ENCODE measurements around the gene ACTN1.

The ACTN1 gene

GRCh38 chr14:68959035-68959434 is 20.1 kb downstream of the ACTN1 start:
- TF ChIP-seq, protein P1, sequence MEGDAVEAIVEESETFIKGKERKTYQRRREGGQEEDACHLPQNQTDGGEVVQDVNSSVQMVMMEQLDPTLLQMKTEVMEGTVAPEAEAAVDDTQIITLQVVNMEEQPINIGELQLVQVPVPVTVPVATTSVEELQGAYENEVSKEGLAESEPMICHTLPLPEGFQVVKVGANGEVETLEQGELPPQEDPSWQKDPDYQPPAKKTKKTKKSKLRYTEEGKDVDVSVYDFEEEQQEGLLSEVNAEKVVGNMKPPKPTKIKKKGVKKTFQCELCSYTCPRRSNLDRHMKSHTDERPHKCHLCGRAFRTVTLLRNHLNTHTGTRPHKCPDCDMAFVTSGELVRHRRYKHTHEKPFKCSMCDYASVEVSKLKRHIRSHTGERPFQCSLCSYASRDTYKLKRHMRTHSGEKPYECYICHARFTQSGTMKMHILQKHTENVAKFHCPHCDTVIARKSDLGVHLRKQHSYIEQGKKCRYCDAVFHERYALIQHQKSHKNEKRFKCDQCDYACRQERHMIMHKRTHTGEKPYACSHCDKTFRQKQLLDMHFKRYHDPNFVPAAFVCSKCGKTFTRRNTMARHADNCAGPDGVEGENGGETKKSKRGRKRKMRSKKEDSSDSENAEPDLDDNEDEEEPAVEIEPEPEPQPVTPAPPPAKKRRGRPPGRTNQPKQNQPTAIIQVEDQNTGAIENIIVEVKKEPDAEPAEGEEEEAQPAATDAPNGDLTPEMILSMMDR (conservative IDR thresholded peaks at IDR 0.05; ENCODE audit: low read depth, low read length), result no peak
- Histone ChIP-seq H4K20me1 (ENCODE audit: insufficient read depth) (no peaks in the 10 kb centered on the region), H3K27ac (no peak overlapping the region), H3K27me3 (ENCODE audit: insufficient read depth, low read depth) (no peaks in the 10 kb centered on the region), H3K4me2 (no peak overlapping the region), H3K79me2 (ENCODE audit: insufficient read depth, low read depth) (peaks cover 14% of the 10 kb centered on the region; the same call in 1 of the 2 replicates), H2AFZ (ENCODE audit: low read depth) (no peak overlapping the region), H3K36me3 (ENCODE audit: insufficient read depth) (no peaks in the 10 kb centered on the region), H3K4me3 (IDR thresholded peaks at IDR 0.05; ENCODE audit: insufficient read depth, low read depth, low read length) (no peak overlapping the region), H3K9ac (no peak overlapping the region), H3K4me1 (ENCODE audit: low read depth, poor library complexity, severe bottlenecking) (peaks cover 30% of the 10 kb centered on the region)

DNA sequence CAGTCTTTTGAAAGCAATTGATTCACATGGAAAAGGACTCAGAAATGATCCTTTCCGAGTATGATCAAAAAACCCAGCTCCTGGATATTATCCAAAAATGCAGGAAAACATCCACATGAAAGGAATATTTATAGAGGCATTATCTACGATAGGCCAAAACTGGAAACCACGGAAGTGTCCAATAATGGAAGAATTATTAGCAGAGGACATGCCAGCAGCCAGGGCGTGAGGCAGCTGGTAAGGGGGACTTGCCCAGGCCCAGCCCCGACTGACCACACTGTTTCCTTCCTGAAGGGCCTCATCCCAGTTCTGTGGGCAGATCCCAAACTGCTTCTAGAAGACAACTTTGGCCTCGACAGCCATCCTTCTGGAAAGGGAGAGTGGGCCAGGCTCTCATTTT is 20.5 kb downstream of the ACTN1 start:
- H3K4me2 ChIP-seq, result no peak overlapping the region
- H4K20me1 ChIP-seq (ENCODE audit: insufficient read depth), result no peaks in the 10 kb centered on the region
- H3K4me1 ChIP-seq (ENCODE audit: low read depth, poor library complexity, severe bottlenecking), result peaks cover 31% of the 10 kb centered on the region
- H3K27me3 ChIP-seq (ENCODE audit: insufficient read depth, low read depth), result no peaks in the 10 kb centered on the region
- H3K27ac ChIP-seq, result no peak overlapping the region
- H2AFZ ChIP-seq (ENCODE audit: low read depth), result no peak overlapping the region
- TF ChIP-seq, protein P1 (conservative IDR thresholded peaks at IDR 0.05; ENCODE audit: low read depth, low read length), result no peak
- peaks cover 14% of the 10 kb centered on the region; the same call in 1 of the 2 replicates for H3K79me2 ChIP-seq (ENCODE audit: insufficient read depth, low read depth)
- H3K9ac ChIP-seq, result no peak overlapping the region
- no peak overlapping the region for H3K4me3 ChIP-seq (IDR thresholded peaks at IDR 0.05; ENCODE audit: insufficient read depth, low read depth, low read length)
- no peaks in the 10 kb centered on the region for H3K36me3 ChIP-seq (ENCODE audit: insufficient read depth)

- H3K4me3 ChIP-seq (IDR thresholded peaks at IDR 0.05; ENCODE audit: insufficient read depth, low read depth, low read length), result no peak overlapping the region
- no peak overlapping the region for H3K4me2 ChIP-seq
- peaks cover 14% of the 10 kb centered on the region; the same call in 1 of the 2 replicates for H3K79me2 ChIP-seq (ENCODE audit: insufficient read depth, low read depth)
- H3K27me3 ChIP-seq (ENCODE audit: insufficient read depth, low read depth), result no peaks in the 10 kb centered on the region
- no peaks in the 10 kb centered on the region for H3K36me3 ChIP-seq (ENCODE audit: insufficient read depth)
- no peak overlapping the region for H3K9ac ChIP-seq
- H3K27ac ChIP-seq, result no peak overlapping the region
- peaks cover 34% of the 10 kb centered on the region for H3K4me1 ChIP-seq (ENCODE audit: low read depth, poor library complexity, severe bottlenecking)
- no peaks in the 10 kb centered on the region for H4K20me1 ChIP-seq (ENCODE audit: insufficient read depth)
- TF ChIP-seq, protein P1 (conservative IDR thresholded peaks at IDR 0.05; ENCODE audit: low read depth, low read length), result no peak
- H2AFZ ChIP-seq (ENCODE audit: low read depth), result no peak overlapping the region
These were observed 21.3 kb downstream of the ACTN1 start for GRCh38 chr14:68957775-68958174.

DNA sequence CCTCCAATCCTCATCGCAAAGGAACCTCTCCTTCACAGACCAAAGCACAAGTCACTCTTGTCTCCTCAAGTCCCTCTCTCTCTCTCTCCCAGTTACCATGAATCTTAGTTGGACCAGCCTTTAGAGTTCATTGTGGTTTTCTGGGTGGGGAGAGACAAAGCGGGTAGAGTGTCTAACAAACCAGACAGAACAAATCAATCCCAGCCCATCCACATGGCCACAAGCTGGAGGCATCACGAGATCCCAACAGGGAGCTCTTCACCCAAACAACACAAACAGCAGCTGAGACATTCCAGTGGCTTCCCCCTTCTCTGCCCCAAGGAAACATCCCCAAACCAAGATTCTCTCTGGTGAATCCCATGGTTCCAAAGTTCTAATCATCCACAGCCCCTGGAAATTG is 22.4 kb downstream of the ACTN1 start:
- no peak overlapping the region for H3K9ac ChIP-seq
- H3K27me3 ChIP-seq (ENCODE audit: insufficient read depth, low read depth), result no peaks in the 10 kb centered on the region
- no peak overlapping the region for H3K4me3 ChIP-seq (IDR thresholded peaks at IDR 0.05; ENCODE audit: insufficient read depth, low read depth, low read length)
- H3K79me2 ChIP-seq (ENCODE audit: insufficient read depth, low read depth), result peaks cover 17% of the 10 kb centered on the region; the same call in 1 of the 2 replicates
- H3K27ac ChIP-seq, result no peak overlapping the region
- no peaks in the 10 kb centered on the region for H3K36me3 ChIP-seq (ENCODE audit: insufficient read depth)
- H3K4me2 ChIP-seq, result no peak overlapping the region
- H4K20me1 ChIP-seq (ENCODE audit: insufficient read depth), result no peaks in the 10 kb centered on the region
- TF ChIP-seq, protein P1 (conservative IDR thresholded peaks at IDR 0.05; ENCODE audit: low read depth, low read length), result no peak
- peaks cover 42% of the 10 kb centered on the region for H3K4me1 ChIP-seq (ENCODE audit: low read depth, poor library complexity, severe bottlenecking)
- no peak overlapping the region for H2AFZ ChIP-seq (ENCODE audit: low read depth)

All from KMS-11 (cell line).